Right atrium auricular region (tissue), 2 donors: Measurements from ENCODE around the gene COG2. TPM values are rescaled to one million over a fixed set of nuclear protein-coding genes. Genes with fewer than 3 reads are reported as not detected.
"Not testable (repeated sequence)": the region's sequence is repeated elsewhere in the genome, so short reads cannot be mapped to it uniquely, and the experiment has no call there.

Experiments
- DNase-seq: peaks from one replicate; pipeline ENCODE4 v3.0.0-alpha.2; 2019; ENCODE audit warnings: low spot score
- H3K27ac ChIP-seq, 2 donors: fragments of 200-600 bp; sonication (generic); 1 replicate in 1 of 2; 2 replicates in 1 of 2; pipeline ENCODE4 v1.5.1; 2016 to 2019
- H3K27me3 ChIP-seq, 2 donors: fragments of 200-600 bp; sonication (generic); one replicate each; pipeline versions ENCODE4 v1.5.1 to v1.6.0; 2017 to 2019
- H3K36me3 ChIP-seq: fragments of 200-600 bp; sonication (generic); one replicate; pipeline ENCODE4 v1.5.1; 2016
- H3K4me1 ChIP-seq, 2 donors: fragments of 200-600 bp; sonication (generic); one replicate each; pipeline versions ENCODE4 v1.5.1 to v1.6.0; 2017 to 2019
- H3K4me3 ChIP-seq, 2 donors: fragments of 200-600 bp; sonication (generic); 1 replicate in 1 of 2; 2 replicates in 1 of 2; pipeline ENCODE4 v1.5.1; 2017 to 2019; ENCODE audit warnings: mild to moderate bottlenecking in 1 of 2, moderate library complexity in 1 of 2
- H3K9me3 ChIP-seq, 2 donors: fragments of 200-600 bp; sonication (generic); one replicate each; pipeline ENCODE4 v1.5.1; 2019
- total RNA-seq, 2 donors: library from RNA; depleted of rRNA; stranded (reverse); fragments of >200 nt; gene quantifications; one replicate each; pipeline ENCODE4 v1.1.0, GENCODE V29; 2016
- TF ChIP-seq, protein P1 (sequence below), 2 donors: fragments of 200-600 bp; sonication (generic); IDR thresholded peaks; one replicate each; pipeline ENCODE4 v1.5.1; 2019; ENCODE audit warnings: antibody characterized with exemption in 2 of 2

The COG2 gene
- total RNA-seq, 2 donors from 2014 or later = 27.6 to 34.7 TPM

DNA sequence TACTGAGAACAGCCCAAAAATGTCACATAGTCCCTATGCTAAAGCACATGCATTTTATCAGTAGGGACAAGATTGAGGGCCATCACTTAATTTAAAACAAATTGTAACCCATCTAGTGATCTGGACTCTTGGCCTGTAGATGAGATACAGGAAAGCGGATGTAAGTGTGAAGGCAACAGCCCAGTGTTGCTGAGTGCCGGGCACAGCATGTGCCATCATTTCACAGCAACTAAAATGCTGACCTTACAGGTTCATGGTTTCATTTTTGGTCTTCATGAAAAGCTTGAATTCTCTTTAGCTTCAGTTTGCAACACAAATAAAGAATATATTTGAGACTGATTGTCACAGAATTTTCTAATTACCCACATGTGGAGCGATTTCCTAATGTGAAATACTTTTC lies 5.8 kb downstream of the COG2 start:
- no peak overlapping the region for H3K27ac ChIP-seq
- TF ChIP-seq, protein P1, sequence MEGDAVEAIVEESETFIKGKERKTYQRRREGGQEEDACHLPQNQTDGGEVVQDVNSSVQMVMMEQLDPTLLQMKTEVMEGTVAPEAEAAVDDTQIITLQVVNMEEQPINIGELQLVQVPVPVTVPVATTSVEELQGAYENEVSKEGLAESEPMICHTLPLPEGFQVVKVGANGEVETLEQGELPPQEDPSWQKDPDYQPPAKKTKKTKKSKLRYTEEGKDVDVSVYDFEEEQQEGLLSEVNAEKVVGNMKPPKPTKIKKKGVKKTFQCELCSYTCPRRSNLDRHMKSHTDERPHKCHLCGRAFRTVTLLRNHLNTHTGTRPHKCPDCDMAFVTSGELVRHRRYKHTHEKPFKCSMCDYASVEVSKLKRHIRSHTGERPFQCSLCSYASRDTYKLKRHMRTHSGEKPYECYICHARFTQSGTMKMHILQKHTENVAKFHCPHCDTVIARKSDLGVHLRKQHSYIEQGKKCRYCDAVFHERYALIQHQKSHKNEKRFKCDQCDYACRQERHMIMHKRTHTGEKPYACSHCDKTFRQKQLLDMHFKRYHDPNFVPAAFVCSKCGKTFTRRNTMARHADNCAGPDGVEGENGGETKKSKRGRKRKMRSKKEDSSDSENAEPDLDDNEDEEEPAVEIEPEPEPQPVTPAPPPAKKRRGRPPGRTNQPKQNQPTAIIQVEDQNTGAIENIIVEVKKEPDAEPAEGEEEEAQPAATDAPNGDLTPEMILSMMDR (IDR thresholded peaks at IDR 0.05) = no peak
- H3K4me1 ChIP-seq = peaks cover 0 to 38% of the 10 kb centered on the region in 2 donors
- H3K36me3 ChIP-seq = no peaks in the 10 kb centered on the region
- H3K9me3 ChIP-seq = no peaks in the 10 kb centered on the region
- no peaks in the 10 kb centered on the region for H3K27me3 ChIP-seq
- DNase-seq = no peak
- no peak overlapping the region for H3K4me3 ChIP-seq

DNA sequence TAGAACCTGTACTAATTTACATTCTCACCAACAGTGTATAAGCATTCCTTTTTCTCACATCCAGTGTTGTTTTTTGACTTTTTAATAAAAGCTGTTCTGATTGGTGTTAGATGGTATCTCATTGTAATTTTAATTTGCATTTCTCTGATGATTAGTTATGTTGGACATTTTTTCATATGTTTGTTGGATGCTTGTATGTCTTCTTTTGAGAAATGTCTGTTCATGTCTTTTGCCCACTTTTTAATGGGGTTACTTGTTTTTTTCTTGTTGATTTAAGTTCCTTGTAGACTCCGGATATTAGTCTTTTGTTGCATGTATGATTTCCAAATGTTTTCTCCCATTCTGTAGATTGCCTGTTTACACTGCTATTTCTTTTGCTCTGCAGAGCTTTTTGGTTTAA lies 8.0 kb downstream of the COG2 start:
- no peak for DNase-seq
- H3K4me1 ChIP-seq = peaks cover 0 to 20% of the 10 kb centered on the region in 2 donors
- H3K27me3 ChIP-seq = no peaks in the 10 kb centered on the region
- TF ChIP-seq, protein P1 (IDR thresholded peaks at IDR 0.05) = no peak
- no peak overlapping the region for H3K27ac ChIP-seq
- H3K4me3 ChIP-seq = no peak overlapping the region
- H3K36me3 ChIP-seq = no peaks in the 10 kb centered on the region
- no peaks in the 10 kb centered on the region for H3K9me3 ChIP-seq

DNA sequence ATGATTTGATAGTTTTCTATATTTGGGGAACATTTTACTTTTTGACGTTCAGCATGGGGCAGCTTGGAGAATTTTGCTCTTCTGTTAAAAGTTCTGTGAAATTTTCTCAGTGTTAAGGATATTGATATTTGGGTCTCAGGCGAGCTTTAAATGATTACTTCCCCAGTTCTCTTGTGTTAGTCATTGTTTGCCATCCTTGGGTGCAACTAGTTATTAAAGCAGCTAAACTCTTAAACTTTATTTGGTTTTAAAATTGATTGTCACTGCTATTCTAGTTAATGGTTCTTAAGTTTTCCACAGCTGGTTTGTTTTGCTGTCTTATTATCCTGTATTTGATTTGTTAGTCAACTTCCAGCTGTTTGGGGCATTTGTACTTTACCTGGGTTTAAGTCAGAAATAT lies 9.0 kb downstream of the COG2 start:
- H3K9me3 ChIP-seq = no peaks in the 10 kb centered on the region
- no peak overlapping the region for H3K27ac ChIP-seq
- TF ChIP-seq, protein P1 (IDR thresholded peaks at IDR 0.05) = no peak
- DNase-seq = no peak
- H3K27me3 ChIP-seq = no peaks in the 10 kb centered on the region
- peaks cover 0 to 20% of the 10 kb centered on the region in 2 donors for H3K4me1 ChIP-seq
- H3K4me3 ChIP-seq = no peak overlapping the region
- no peaks in the 10 kb centered on the region for H3K36me3 ChIP-seq

DNA sequence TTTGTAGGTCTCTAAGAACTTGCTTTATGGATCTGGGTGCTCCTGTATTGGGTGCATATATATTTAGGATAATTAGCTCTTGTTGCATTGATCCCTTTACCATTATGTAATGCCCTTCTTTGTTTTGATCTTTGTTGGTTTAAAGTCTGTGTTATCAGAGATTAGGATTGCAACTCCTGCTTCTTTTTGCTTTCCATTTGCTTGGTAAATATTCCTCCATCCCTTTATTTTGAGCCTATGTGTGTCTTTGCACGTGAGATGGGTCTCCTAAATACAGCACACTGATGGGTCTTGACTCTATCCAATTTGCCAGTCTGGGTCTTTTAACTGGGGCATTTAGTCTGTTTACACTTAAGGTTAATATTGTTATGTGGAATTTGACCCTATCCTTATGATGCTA lies 14.4 kb downstream of the COG2 start:
- DNase-seq, H3K27ac ChIP-seq, H3K4me3 ChIP-seq, H3K4me1 ChIP-seq, H3K27me3 ChIP-seq, H3K9me3 ChIP-seq: not testable (repeated sequence)
- H3K36me3 ChIP-seq = peaks cover 18% of the 10 kb centered on the region

DNA sequence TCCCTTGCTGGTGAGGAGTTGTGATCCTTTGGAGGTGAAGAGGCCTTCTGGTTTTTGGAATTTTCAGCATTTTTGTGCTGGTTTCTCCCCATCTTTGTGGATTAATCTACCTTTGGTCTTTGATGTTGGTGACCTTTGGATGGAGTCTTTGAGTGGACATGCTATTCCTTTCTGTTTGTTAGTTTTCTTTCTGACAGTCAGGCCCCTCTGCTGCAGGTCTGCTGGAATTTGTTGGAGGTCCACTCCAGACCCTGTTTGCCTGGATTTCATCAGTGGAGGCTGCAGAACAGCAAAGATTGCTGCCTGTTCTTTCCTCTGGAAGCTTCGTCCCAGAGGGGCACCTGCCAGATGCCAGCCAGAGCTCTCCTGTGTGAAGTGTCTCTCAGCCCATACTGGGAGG lies 15.8 kb downstream of the COG2 start:
- H3K27me3 ChIP-seq, H3K9me3 ChIP-seq, H3K4me1 ChIP-seq, DNase-seq, H3K27ac ChIP-seq, H3K4me3 ChIP-seq: not testable (repeated sequence)
- H3K36me3 ChIP-seq = peaks cover 18% of the 10 kb centered on the region

DNA sequence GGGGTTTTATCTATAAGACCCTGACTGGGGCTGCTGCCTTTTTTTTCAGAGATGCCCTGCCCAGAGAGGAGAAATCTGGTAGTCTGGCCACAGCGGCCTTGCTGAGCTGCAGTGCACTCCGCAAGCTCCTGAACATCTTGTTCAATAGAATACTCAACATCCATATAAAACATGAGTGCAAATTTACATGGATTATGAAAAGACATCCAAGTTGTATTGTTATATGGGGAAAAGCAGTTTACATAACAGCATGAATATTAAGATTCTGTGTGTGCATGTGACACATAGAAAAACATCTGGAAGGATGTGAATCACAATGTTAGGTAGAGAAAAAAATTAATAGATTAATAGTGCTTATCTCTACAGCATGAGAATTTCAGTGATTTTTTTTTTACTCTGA lies 16.4 kb downstream of the COG2 start:
- TF ChIP-seq, protein P1 (IDR thresholded peaks at IDR 0.05) = no peak
- peaks cover 23% of the 10 kb centered on the region for H3K36me3 ChIP-seq
- H3K27ac ChIP-seq = no peak overlapping the region
- DNase-seq = no peak
- H3K4me3 ChIP-seq = no peak overlapping the region
- no peaks in the 10 kb centered on the region for H3K9me3 ChIP-seq
- no peaks in the 10 kb centered on the region for H3K4me1 ChIP-seq
- H3K27me3 ChIP-seq = no peaks in the 10 kb centered on the region

DNA sequence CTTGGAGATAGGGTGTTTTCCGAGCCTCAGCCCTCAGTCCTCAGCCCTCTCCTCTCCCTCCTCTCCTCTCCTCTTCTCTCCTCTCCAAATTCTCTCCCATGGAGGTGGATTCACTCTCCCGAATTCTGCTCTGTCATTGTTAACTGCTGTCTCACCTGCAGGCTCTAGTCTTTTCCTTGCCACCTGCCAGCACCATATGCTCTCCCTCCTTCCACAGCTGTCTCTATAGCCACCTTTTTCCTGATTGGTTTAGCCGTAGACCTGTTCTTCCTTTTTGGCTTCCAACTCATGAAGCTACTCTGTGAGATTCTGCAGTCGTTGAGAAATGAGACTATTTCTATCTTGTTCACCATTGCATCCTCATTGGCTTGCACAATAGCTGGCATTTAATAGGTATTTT lies 19.7 kb downstream of the COG2 start:
- Histone ChIP-seq H3K9me3 (no peaks in the 10 kb centered on the region), H3K4me1 (no peaks in the 10 kb centered on the region), H3K36me3 (peaks cover 52% of the 10 kb centered on the region), H3K4me3 (no peak overlapping the region), H3K27me3 (no peaks in the 10 kb centered on the region), H3K27ac (no peak overlapping the region)
- TF ChIP-seq, protein P1 (IDR thresholded peaks at IDR 0.05) = no peak
- DNase-seq = no peak
